HG03196 (cell line): ENCODE data around the gene PCDHB16.
"Not testable (repeated sequence)": the region's sequence is repeated elsewhere in the genome, so short reads cannot be mapped to it uniquely, and the experiment has no call there.

Source experiments
- ATAC-seq: cut with Tn5 transposase; IDR thresholded peaks from one replicate; pipeline ENCODE4 v1.9.1; 2021; ENCODE audit not compliant: unreplicated experiment

The PCDHB16 gene

DNA sequence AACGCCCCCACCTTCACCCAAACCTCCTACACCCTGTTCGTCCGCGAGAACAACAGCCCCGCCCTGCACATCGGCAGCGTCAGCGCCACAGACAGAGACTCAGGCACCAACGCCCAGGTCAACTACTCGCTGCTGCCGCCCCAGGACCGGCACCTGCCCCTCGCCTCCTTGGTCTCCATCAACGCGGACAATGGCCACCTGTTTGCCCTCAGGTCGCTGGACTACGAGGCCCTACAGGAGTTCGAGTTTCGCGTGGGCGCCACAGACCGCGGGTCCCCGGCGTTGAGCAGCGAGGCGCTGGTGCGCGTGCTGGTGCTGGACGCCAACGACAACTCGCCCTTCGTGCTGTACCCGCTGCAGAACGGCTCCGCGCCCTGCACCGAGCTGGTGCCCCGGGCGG lies 42.7 kb downstream of the PCDHB16 start:
- ATAC-seq = not testable (repeated sequence)

- not testable (repeated sequence) for ATAC-seq
Measured at GRCh38 chr5:141225421-141225820, 43.2 kb downstream of the PCDHB16 start.

DNA sequence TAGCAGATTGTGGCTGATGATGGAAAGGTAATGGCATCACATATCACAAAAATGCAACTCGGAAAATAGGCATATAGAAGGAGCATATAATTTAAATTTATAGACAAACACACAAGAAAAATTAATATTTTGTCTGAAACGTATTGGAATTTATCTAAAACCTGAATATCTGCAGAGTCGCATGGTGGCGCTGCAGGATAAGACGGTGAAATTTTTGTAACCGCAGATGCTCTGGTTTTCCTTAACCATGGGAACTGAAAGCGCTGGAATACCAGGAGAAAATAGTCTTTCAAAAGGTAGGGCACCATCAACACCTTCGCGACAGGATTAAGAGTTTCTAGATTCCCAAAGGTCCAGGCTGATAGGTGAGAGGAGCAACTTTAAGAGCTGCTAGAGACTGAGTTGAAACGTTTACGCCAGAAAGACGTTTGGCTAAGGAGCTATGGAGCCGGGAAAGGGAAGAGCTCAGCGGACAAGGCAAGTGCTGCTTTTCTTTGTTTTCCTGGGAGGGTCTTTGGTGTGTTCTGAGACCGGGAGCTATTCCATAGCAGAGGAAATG lies 52.0 kb downstream of the PCDHB16 start:
- no peak for ATAC-seq
